GM23338 (cell line): ENCODE results near the gene NR4A2. TPM values are rescaled to one million over a fixed set of nuclear protein-coding genes. Genes with fewer than 3 reads are reported as not detected.
A peak's percentile ranks its signal among the peaks of the same experiment; 100 is the strongest.

ENCODE experiments used
- ATAC-seq: fragments of 200-7000 bp; cut with Tn5 transposase; 3 replicates; pipeline ENCODE4 v1.9.1; 2020
- DNase-seq: peaks from one replicate; pipeline ENCODE4 v3.0.0-alpha.2; 2015; ENCODE audit warnings: low spot score
- H2AFZ ChIP-seq: fragments of 200-600 bp; sonication (generic); 2 replicates; pipeline ENCODE4 v1.8.0; 2016; ENCODE audit warnings: antibody characterized with exemption, mild to moderate bottlenecking, moderate library complexity
- H3F3A ChIP-seq: fragments of 200-600 bp; sonication (generic); replicated peaks from 2 replicates; pipeline ENCODE4 v1.8.0; 2017; ENCODE audit warnings: antibody characterized with exemption, mixed run types, low read depth
- H3K27ac ChIP-seq: fragments of 200-600 bp; sonication (generic); 2 replicates; pipeline ENCODE4 v1.6.1; 2016; ENCODE audit warnings: low read depth
- H3K27me3 ChIP-seq: fragments of 200-600 bp; sonication (generic); 2 replicates; pipeline ENCODE4 v1.8.0; 2016; ENCODE audit warnings: mild to moderate bottlenecking, mixed run types, moderate library complexity; ENCODE audit not compliant: insufficient read depth
- H3K36me3 ChIP-seq: fragments of 200-600 bp; sonication (generic); 2 replicates; pipeline ENCODE4 v1.8.0; 2016; ENCODE audit warnings: mild to moderate bottlenecking; ENCODE audit not compliant: insufficient read depth
- H3K4me1 ChIP-seq: fragments of 200-600 bp; sonication (generic); 2 replicates; pipeline ENCODE4 v1.8.0; 2016; ENCODE audit warnings: mild to moderate bottlenecking, moderate library complexity; ENCODE audit not compliant: insufficient read depth
- H3K4me2 ChIP-seq: fragments of 200-600 bp; sonication (generic); 2 replicates; pipeline ENCODE4 v1.7.1; 2017; ENCODE audit warnings: mixed run types
- H3K4me3 ChIP-seq: fragments of 200-600 bp; sonication (generic); 2 replicates; pipeline ENCODE4 v1.6.1; 2016; ENCODE audit warnings: mixed run types
- H3K79me2 ChIP-seq: fragments of 200-600 bp; sonication (generic); replicated peaks from 2 replicates; pipeline ENCODE4 v1.8.0; 2017; ENCODE audit warnings: mild to moderate bottlenecking; ENCODE audit not compliant: insufficient read depth
- H3K9me2 ChIP-seq: fragments of 200-600 bp; sonication (generic); 2 replicates; pipeline ENCODE4 v1.8.0; 2017; ENCODE audit not compliant: insufficient read depth
- H4K20me1 ChIP-seq: fragments of 200-600 bp; sonication (generic); replicated peaks from 2 replicates; pipeline ENCODE4 v1.8.0; 2017; ENCODE audit warnings: mild to moderate bottlenecking; ENCODE audit not compliant: insufficient read depth
- H3K27ac Mint-ChIP-seq: 2 replicates; pipeline ENCODE4 v1.8.0; 2020; ENCODE audit warnings: inconsistent platforms, mild to moderate bottlenecking, moderate library complexity, mixed read lengths
- H3K27me3 Mint-ChIP-seq: 3 replicates; pipeline ENCODE4 v1.8.0; 2022; ENCODE audit warnings: low read depth, mild to moderate bottlenecking, moderate library complexity, mixed read lengths, inconsistent platforms; ENCODE audit not compliant: insufficient read depth, poor library complexity
- H3K36me3 Mint-ChIP-seq: 3 replicates; pipeline ENCODE4 v1.8.0; 2021; ENCODE audit warnings: low read depth, mild to moderate bottlenecking, inconsistent platforms, moderate library complexity, mixed read lengths
- H3K4me1 Mint-ChIP-seq: 3 replicates; pipeline ENCODE4 v1.8.0; 2020; ENCODE audit warnings: mild to moderate bottlenecking, inconsistent platforms, mixed read lengths
- H3K4me3 Mint-ChIP-seq: 3 replicates; pipeline ENCODE4 v1.8.0; 2021; ENCODE audit warnings: moderate library complexity, mild to moderate bottlenecking, inconsistent platforms, mixed read lengths
- H3K9me3 Mint-ChIP-seq: 3 replicates; pipeline ENCODE4 v1.8.0; 2020; ENCODE audit warnings: moderate library complexity, mild to moderate bottlenecking, inconsistent platforms, mixed read lengths
- CTCF ChIP-seq, 2 experiments: fragments of 200-600 bp in 1 of 2; sonication (generic) in 1 of 2; conservative IDR thresholded peaks; 2 replicates each; pipeline versions ENCODE4 v1.5.1 to v1.6.1; 2016 to 2017; ENCODE audit warnings: antibody characterized with exemption in 2 of 2, low read depth in 2 of 2, mild to moderate bottlenecking in 2 of 2, moderate library complexity in 1 of 2
- EZH2 ChIP-seq: fragments of 200-600 bp; sonication (generic); IDR thresholded peaks from one replicate; pipeline ENCODE4 v1.8.0; 2017; ENCODE audit warnings: antibody characterized with exemption, mild to moderate bottlenecking, low read depth; ENCODE audit not compliant: unreplicated experiment
- JUNB ChIP-seq: IDR thresholded peaks from one replicate; pipeline ENCODE4 v1.6.1; 2016; ENCODE audit warnings: antibody characterized with exemption; ENCODE audit not compliant: unreplicated experiment
- POLR2AphosphoS5 ChIP-seq: IDR thresholded peaks from 2 replicates; pipeline ENCODE4 v1.6.1; 2016; ENCODE audit warnings: antibody characterized with exemption, low read depth
- REST ChIP-seq: IDR thresholded peaks from one replicate; pipeline ENCODE4 v1.6.1; 2018; ENCODE audit warnings: antibody characterized with exemption; ENCODE audit not compliant: unreplicated experiment
- STAT1 ChIP-seq: IDR thresholded peaks from one replicate; pipeline ENCODE4 v1.6.1; 2016; ENCODE audit warnings: antibody characterized with exemption; ENCODE audit not compliant: unreplicated experiment
- polyA plus RNA-seq: library from polyadenylated mRNA; unstranded; fragments of >200 nt; fragmentation: Nextera tagmentation; extraction: Ambion mirVana; gene quantifications from 2 replicates; pipeline ENCODE4 v1.2.1, GENCODE V29; 2016
- total RNA-seq: library from RNA; depleted of rRNA; stranded (reverse); fragments of >200 nt; shearing (Covaris generic); gene quantifications from 2 replicates; pipeline ENCODE4 v1.2.3, GENCODE V29; 2014

NR4A2 gene
- total and polyA plus RNA-seq, 2 experiments from 2014 or later = 0.49 to 0.71 TPM

- Mint-ChIP-seq H3K9me3 (no peaks in the 10 kb centered on the region), H3K27me3 (peaks cover 85% of the 10 kb centered on the region), H3K4me1 (peaks cover 56% of the 10 kb centered on the region), H3K4me3 (no peak overlapping the region), H3K36me3 (peaks cover 11% of the 10 kb centered on the region; the same call in 2 of the 3 replicates), H3K27ac (no peak overlapping the region)
- Histone ChIP-seq H3K36me3 (no peaks in the 10 kb centered on the region), H3K27ac (no peak overlapping the region), H3K4me3 (peak overlapping the region; percentile 67), H3K4me1 (peaks cover 75% of the 10 kb centered on the region), H3F3A (peaks cover 24% of the 10 kb centered on the region), H3K4me2 (peak overlapping the region; percentile 77), H4K20me1 (peaks cover 24% of the 10 kb centered on the region), H3K27me3 (peaks cover 100% of the 10 kb centered on the region), H2AFZ (no peak overlapping the region), H3K9me2 (no peaks in the 10 kb centered on the region), H3K79me2 (no peaks in the 10 kb centered on the region)
- TF ChIP-seq CTCF (conservative IDR thresholded peaks at IDR 0.05; ENCODE audit: low read depth in 2 of 2) (0 out of 4 replicates have a peak, but pooled peaks of 1 of the 2 experiments have one; percentile 2), STAT1 (no peak), REST (no peak), EZH2 (peak; percentile 78), JUNB (no peak)
- ATAC-seq = no peak
- no peak for DNase-seq
These were observed 5.9 kb downstream of the NR4A2 start for GRCh38 chr2:156326526-156327095.

- peaks cover 100% of the 10 kb centered on the region for H3K27me3 ChIP-seq
- H3K4me1 ChIP-seq = peaks cover 75% of the 10 kb centered on the region
- no peak overlapping the region for H2AFZ ChIP-seq
- DNase-seq (peak; percentile 49), ATAC-seq (no peak)
- Mint-ChIP-seq H3K27me3 (peaks cover 85% of the 10 kb centered on the region), H3K27ac (no peak overlapping the region), H3K36me3 (peaks cover 11% of the 10 kb centered on the region; the same call in 2 of the 3 replicates), H3K4me3 (no peak overlapping the region), H3K9me3 (no peaks in the 10 kb centered on the region), H3K4me1 (peaks cover 60% of the 10 kb centered on the region)
- peak overlapping the region; percentile 67 for H3K4me3 ChIP-seq
- no peak overlapping the region for H3K27ac ChIP-seq
- H3F3A ChIP-seq = peaks cover 24% of the 10 kb centered on the region
- 0 out of 4 replicates have a peak, but pooled peaks of 1 of the 2 experiments have one; percentile 11 for TF ChIP-seq CTCF (conservative IDR thresholded peaks at IDR 0.05; ENCODE audit: low read depth in 2 of 2)
- TF ChIP-seq POLR2AphosphoS5 = no peak
- peaks cover 21% of the 10 kb centered on the region for H4K20me1 ChIP-seq
- H3K79me2 ChIP-seq = no peaks in the 10 kb centered on the region
- H3K36me3 ChIP-seq = no peaks in the 10 kb centered on the region
- H3K4me2 ChIP-seq = peak overlapping the region; percentile 77
- H3K9me2 ChIP-seq = no peaks in the 10 kb centered on the region
These were observed 6.6 kb downstream of the NR4A2 start for GRCh38 chr2:156325688-156326525.
